Measurements from ENCODE around the gene RHOBTB3.

Gene RHOBTB3

GRCh38 chr5:95843733-95844223, 112.6 kb downstream of the RHOBTB3 start:
- DNase-seq = no peak

GRCh38 chr5:95845391-95845790, 114.3 kb downstream of the RHOBTB3 start:
- DNase-seq = no peak
